Measurements from ENCODE around the gene RBM17.

GRCh38 chr10:6123532-6123931 is 34.7 kb downstream of the RBM17 start:
- TF ChIP-seq POLR2A (IDR thresholded peaks at IDR 0.05) (no peak), CTCF (IDR thresholded peaks at IDR 0.05) (no peak)

All from thyroid gland (tissue), 4 donors.